Erythroblast (primary cell): ENCODE measurements around the gene PYGB.

Source experiments
- GATA1 ChIP-seq: IDR thresholded peaks from 2 replicates; pipeline ENCODE4 v1.6.1; 2011; ENCODE audit warnings: low read depth, mild to moderate bottlenecking, control low read depth, low read length, moderate library complexity
- POLR2A ChIP-seq: IDR thresholded peaks from 2 replicates; pipeline ENCODE4 v1.6.1; 2011; ENCODE audit warnings: mild to moderate bottlenecking, low read length

GRCh38 chr20:25272223-25273000, 24.5 kb downstream of the PYGB start:
- TF ChIP-seq POLR2A (no peak), GATA1 (no peak)
